Fibroblast of lung (primary cell): ENCODE data around the gene COL4A6. TPM values are rescaled to one million over a fixed set of nuclear protein-coding genes. Genes with fewer than 3 reads are reported as not detected.

Experiments
- DNase-seq, 2 donors: peaks; one replicate each; pipeline versions ENCODE4 v3.0.0 to v3.0.0-alpha.2; 2010; ENCODE audit warnings: low read depth in 2 of 2
- H2AFZ ChIP-seq: 2 replicates; pipeline ENCODE4 v1.5.1; 2012; ENCODE audit warnings: low read length, control low read depth, inconsistent platforms
- H3K27ac ChIP-seq: 2 replicates; pipeline ENCODE4 v1.5.1; 2011; ENCODE audit warnings: low read length, control low read depth; ENCODE audit not compliant: insufficient read depth
- H3K27me3 ChIP-seq: 2 replicates; pipeline ENCODE4 v1.5.1; 2011; ENCODE audit warnings: mild to moderate bottlenecking, low read length; ENCODE audit not compliant: control insufficient read depth, insufficient read depth
- H3K36me3 ChIP-seq: 2 replicates; pipeline ENCODE4 v1.5.1; 2011; ENCODE audit warnings: low read length; ENCODE audit not compliant: control insufficient read depth, insufficient read depth
- H3K4me1 ChIP-seq: 2 replicates; pipeline ENCODE4 v1.5.1; 2011; ENCODE audit warnings: low read length; ENCODE audit not compliant: control insufficient read depth, insufficient read depth; ENCODE audit errors: extremely low read depth
- H3K4me2 ChIP-seq: 2 replicates; pipeline ENCODE4 v1.5.1; 2011; ENCODE audit warnings: low read length, control low read depth; ENCODE audit not compliant: insufficient read depth; ENCODE audit errors: extremely low read depth
- H3K4me3 ChIP-seq, 4 experiments: fragments of 200-600 bp in 1 of 4; sonication (generic) in 1 of 4; replicated peaks in 1 of 4; 2 replicates each; pipeline ENCODE4 v1.5.1; 2011 to 2016; ENCODE audit warnings: low read length in 4 of 4, low read depth in 3 of 4, mild to moderate bottlenecking in 3 of 4, control low read depth in 2 of 4, inconsistent platforms in 1 of 4, mixed read lengths in 1 of 4; ENCODE audit not compliant: insufficient read depth in 1 of 4; ENCODE audit errors: control extremely low read depth in 1 of 4
- H3K79me2 ChIP-seq: 2 replicates; pipeline ENCODE4 v1.5.1; 2012; ENCODE audit warnings: mild to moderate bottlenecking, low read length, inconsistent platforms; ENCODE audit not compliant: control insufficient read depth, insufficient read depth
- H3K9ac ChIP-seq: 2 replicates; pipeline ENCODE4 v1.5.1; 2011; ENCODE audit warnings: mild to moderate bottlenecking, low read length, control low read depth; ENCODE audit not compliant: insufficient read depth
- H3K9me3 ChIP-seq: 2 replicates; pipeline ENCODE4 v1.5.1; 2012; ENCODE audit warnings: low read depth, low read length; ENCODE audit not compliant: control insufficient read depth, insufficient read depth
- H4K20me1 ChIP-seq: 2 replicates; pipeline ENCODE4 v1.5.1; 2011; ENCODE audit warnings: low read length; ENCODE audit not compliant: control insufficient read depth, insufficient read depth; ENCODE audit errors: extremely low read depth
- CTCF ChIP-seq, 2 donors: IDR thresholded peaks in 1 of 2; conservative IDR thresholded peaks in 1 of 2; 1 replicate in 1 of 2; 2 replicates in 1 of 2; pipeline ENCODE4 v1.5.1; 2011 to 2012; ENCODE audit warnings: low read length in 2 of 2, control low read depth in 1 of 2, inconsistent platforms in 1 of 2, low read depth in 1 of 2, mild to moderate bottlenecking in 1 of 2
- EZH2 ChIP-seq: IDR thresholded peaks from 2 replicates; pipeline ENCODE4 v1.5.1; 2012; ENCODE audit warnings: low read length, control low read depth, mild to moderate bottlenecking; ENCODE audit errors: missing control alignments
- polyA plus RNA-seq, 2 donors: library from polyadenylated mRNA; depleted of rRNA in 1 of 2; stranded (reverse) in 1 of 2; unstranded in 1 of 2; fragments of >200 nt; gene quantifications; 2 replicates each; pipeline ENCODE4 v1.2.1, GENCODE V29; 2011 to 2012; ENCODE audit warnings: missing spikeins in 1 of 2
- total RNA-seq: library from RNA; depleted of rRNA; stranded (reverse); fragments of >200 nt; gene quantifications from 2 replicates; pipeline ENCODE4 v1.2.1, GENCODE V29; 2014

The COL4A6 gene
- total and polyA plus RNA-seq, 2 donors (not counting 1 experiment from before 2014, with no cell fraction given), result 0.15 to 3.5 TPM

GRCh38 chrX:108456971-108457477, 18.8 kb upstream of the COL4A6 start:
- H3K79me2 ChIP-seq, result no peaks in the 10 kb centered on the region
- H3K27me3 ChIP-seq, result no peaks in the 10 kb centered on the region
- H3K4me2 ChIP-seq, result no peak overlapping the region
- no peak overlapping the region for H3K27ac ChIP-seq
- H3K36me3 ChIP-seq, result no peaks in the 10 kb centered on the region
- no peaks in the 10 kb centered on the region for H4K20me1 ChIP-seq
- no peak overlapping the region for H3K4me3 ChIP-seq
- TF ChIP-seq EZH2 (no peak), CTCF (conservative IDR thresholded peaks at IDR 0.05 in 1 of 2, IDR thresholded peaks at IDR 0.05 in 1 of 2; ENCODE audit: low read depth in 1 of 2, low read length in 2 of 2) (no peak)
- no peaks in the 10 kb centered on the region for H3K4me1 ChIP-seq
- H2AFZ ChIP-seq, result no peak overlapping the region
- H3K9ac ChIP-seq, result no peak overlapping the region
- DNase-seq, result peak in 1 of 2 donors; percentile 14
- H3K9me3 ChIP-seq, result no peaks in the 10 kb centered on the region

GRCh38 chrX:108453841-108454240, 15.6 kb upstream of the COL4A6 start:
- no peaks in the 10 kb centered on the region for H3K79me2 ChIP-seq
- H3K4me2 ChIP-seq, result no peak overlapping the region
- no peaks in the 10 kb centered on the region for H3K36me3 ChIP-seq
- no peaks in the 10 kb centered on the region for H4K20me1 ChIP-seq
- no peaks in the 10 kb centered on the region for H3K27me3 ChIP-seq
- no peak overlapping the region for H3K27ac ChIP-seq
- H2AFZ ChIP-seq, result no peak overlapping the region
- H3K9me3 ChIP-seq, result no peaks in the 10 kb centered on the region
- TF ChIP-seq EZH2, result no peak
- no peak for TF ChIP-seq CTCF (conservative IDR thresholded peaks at IDR 0.05 in 1 of 2, IDR thresholded peaks at IDR 0.05 in 1 of 2; ENCODE audit: low read depth in 1 of 2, low read length in 2 of 2)
- H3K9ac ChIP-seq, result no peak overlapping the region
- H3K4me1 ChIP-seq, result no peaks in the 10 kb centered on the region
- DNase-seq, result peak in 1 of 2 donors; percentile 65
- no peak overlapping the region for H3K4me3 ChIP-seq

- H3K79me2 ChIP-seq, result no peaks in the 10 kb centered on the region
- no peaks in the 10 kb centered on the region for H3K4me1 ChIP-seq
- no peak overlapping the region for H2AFZ ChIP-seq
- H3K9ac ChIP-seq, result no peak overlapping the region
- no peak overlapping the region for H3K4me3 ChIP-seq
- no peak overlapping the region for H3K4me2 ChIP-seq
- H3K27me3 ChIP-seq, result no peaks in the 10 kb centered on the region
- no peak for TF ChIP-seq CTCF (conservative IDR thresholded peaks at IDR 0.05 in 1 of 2, IDR thresholded peaks at IDR 0.05 in 1 of 2; ENCODE audit: low read depth in 1 of 2, low read length in 2 of 2)
- TF ChIP-seq EZH2, result no peak
- H3K27ac ChIP-seq, result no peak overlapping the region
- no peaks in the 10 kb centered on the region for H4K20me1 ChIP-seq
- H3K9me3 ChIP-seq, result no peaks in the 10 kb centered on the region
- peak; percentile 48 to 56 for DNase-seq
- no peaks in the 10 kb centered on the region for H3K36me3 ChIP-seq
Measured at GRCh38 chrX:108447303-108447702, 9.1 kb upstream of the COL4A6 start.
